NCI-H146 treated with DMSO at 0.1 percent for 48 hours (cell line): ENCODE results near the gene CLECL1.

ENCODE experiments used
- DNase-seq: peaks from one replicate; lab custom pipeline; 2025; ENCODE audit not compliant: unreplicated experiment; lab: John Stamatoyannopoulos, UW

Gene CLECL1

GRCh38 chr12:9732921-9733461, at the start of gene CLECL1:
CLECL1 (minus strand) TSS chr12:9733097.
- no peak for DNase-seq

- no peak for DNase-seq
Observed at GRCh38 chr12:9781360-9781759, 48.5 kb upstream of the CLECL1 start.

GRCh38 chr12:9779209-9779608, 46.3 kb upstream of the CLECL1 start:
- no peak for DNase-seq

GRCh38 chr12:9776781-9777180, 43.9 kb upstream of the CLECL1 start:
- DNase-seq: no peak

- DNase-seq: no peak
Observed at GRCh38 chr12:9773216-9773877, 40.5 kb upstream of the CLECL1 start.

- DNase-seq: no peak
Observed at GRCh38 chr12:9763025-9763424, 30.1 kb upstream of the CLECL1 start.

- DNase-seq: no peak
Observed at GRCh38 chr12:9762369-9762768, 29.5 kb upstream of the CLECL1 start.

GRCh38 chr12:9761419-9761781, 28.5 kb upstream of the CLECL1 start:
- DNase-seq: no peak

GRCh38 chr12:9760699-9761418, 28.0 kb upstream of the CLECL1 start, which contains the start of gene CD69:
CD69 (minus strand) TSS chr12:9760901; CDS start chr12:9760820, 81 bp downstream.
- no peak for DNase-seq

GRCh38 chr12:9760120-9760519, 27.2 kb upstream of the CLECL1 start:
- no peak for DNase-seq

- DNase-seq: no peak
Observed at GRCh38 chr12:9759694-9760093, 26.8 kb upstream of the CLECL1 start.

GRCh38 chr12:9758119-9758518, 25.2 kb upstream of the CLECL1 start:
- no peak for DNase-seq

- no peak for DNase-seq
Observed at GRCh38 chr12:9757433-9758025, 24.6 kb upstream of the CLECL1 start.

GRCh38 chr12:9756706-9757105, 23.8 kb upstream of the CLECL1 start:
- DNase-seq: no peak

GRCh38 chr12:9756170-9756569, 23.3 kb upstream of the CLECL1 start:
- no peak for DNase-seq

- DNase-seq: no peak
Observed at GRCh38 chr12:9755567-9755966, 22.7 kb upstream of the CLECL1 start.

- no peak for DNase-seq
Observed at GRCh38 chr12:9755035-9755434, 22.1 kb upstream of the CLECL1 start.

- DNase-seq: no peak
Observed at GRCh38 chr12:9754099-9754927, 21.4 kb upstream of the CLECL1 start.

GRCh38 chr12:9753498-9753897, 20.6 kb upstream of the CLECL1 start:
- DNase-seq: no peak

GRCh38 chr12:9753073-9753472, 20.2 kb upstream of the CLECL1 start:
- no peak for DNase-seq
